ENCODE measurements around the gene CYP2U1. TPM values are rescaled to one million over a fixed set of nuclear protein-coding genes. Genes with fewer than 3 reads are reported as not detected.

CYP2U1 gene
- total and polyA plus RNA-seq, 2 donors (not counting 1 experiment from before 2014, with no cell fraction given), result 15.5 to 24.3 TPM

DNA sequence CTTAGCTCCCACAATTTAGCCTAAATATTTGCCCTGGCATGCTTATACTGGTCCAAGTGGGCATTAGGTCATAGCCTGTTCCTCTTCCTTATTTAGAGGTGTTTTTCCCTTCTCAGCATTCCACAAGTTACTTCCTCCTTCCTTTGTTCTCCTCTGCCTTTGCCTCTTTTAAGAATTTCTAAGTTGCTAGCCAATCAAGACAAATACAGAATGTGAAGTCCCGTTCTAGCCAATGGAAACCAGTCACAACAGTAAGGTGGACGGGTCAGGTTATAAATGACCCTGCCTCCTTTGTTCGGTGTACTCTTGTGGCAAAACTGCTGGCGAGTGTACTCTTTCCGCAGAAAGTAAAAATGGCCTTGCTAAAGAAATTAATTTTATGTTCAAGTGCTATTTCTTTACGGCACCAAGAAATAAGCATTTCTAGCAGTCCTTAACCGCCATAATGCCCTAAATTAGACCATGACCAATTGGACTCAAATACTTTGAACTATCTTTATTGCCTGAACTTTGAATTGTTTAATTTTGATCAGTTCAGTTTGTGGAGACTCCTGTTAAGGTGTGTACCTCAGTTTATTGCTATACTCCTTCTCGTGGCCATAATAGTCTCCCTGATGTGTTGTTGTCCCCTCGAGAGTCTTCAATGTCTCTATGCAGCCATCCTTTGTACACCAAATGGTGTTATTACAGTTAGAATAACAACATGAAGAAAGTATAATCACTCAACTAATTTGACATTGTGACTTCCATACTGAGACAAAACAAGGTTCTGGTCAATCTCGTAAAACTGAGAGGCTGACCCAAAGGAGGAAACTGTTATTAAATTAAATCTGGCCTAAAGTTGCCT is 56.8 kb downstream of the CYP2U1 start:
- H3K4me2 ChIP-seq (ENCODE audit: extremely low read depth, insufficient read depth, low read length), result no peak overlapping the region
- H3K79me2 ChIP-seq (ENCODE audit: control insufficient read depth, insufficient read depth, low read length), result peaks cover 9% of the 10 kb centered on the region
- no peak overlapping the region for H3K4me3 ChIP-seq (replicated peaks in 1 of 4; ENCODE audit: control extremely low read depth in 1 of 4, insufficient read depth in 1 of 4, low read depth in 3 of 4, low read length in 4 of 4)
- no peak overlapping the region for H2AFZ ChIP-seq (ENCODE audit: low read length)
- no peaks in the 10 kb centered on the region for H3K9me3 ChIP-seq (ENCODE audit: control insufficient read depth, insufficient read depth, low read depth, low read length)
- H4K20me1 ChIP-seq (ENCODE audit: control insufficient read depth, extremely low read depth, insufficient read depth, low read length), result no peaks in the 10 kb centered on the region
- no peak for DNase-seq (ENCODE audit: low read depth in 2 of 2)
- H3K9ac ChIP-seq (ENCODE audit: insufficient read depth, low read length), result no peak overlapping the region
- H3K36me3 ChIP-seq (ENCODE audit: control insufficient read depth, insufficient read depth, low read length), result no peaks in the 10 kb centered on the region
- no peak overlapping the region for H3K27ac ChIP-seq (ENCODE audit: insufficient read depth, low read length)
- TF ChIP-seq EZH2 (IDR thresholded peaks at IDR 0.05; ENCODE audit: low read length, missing control alignments), result no peak
- TF ChIP-seq, protein P1, sequence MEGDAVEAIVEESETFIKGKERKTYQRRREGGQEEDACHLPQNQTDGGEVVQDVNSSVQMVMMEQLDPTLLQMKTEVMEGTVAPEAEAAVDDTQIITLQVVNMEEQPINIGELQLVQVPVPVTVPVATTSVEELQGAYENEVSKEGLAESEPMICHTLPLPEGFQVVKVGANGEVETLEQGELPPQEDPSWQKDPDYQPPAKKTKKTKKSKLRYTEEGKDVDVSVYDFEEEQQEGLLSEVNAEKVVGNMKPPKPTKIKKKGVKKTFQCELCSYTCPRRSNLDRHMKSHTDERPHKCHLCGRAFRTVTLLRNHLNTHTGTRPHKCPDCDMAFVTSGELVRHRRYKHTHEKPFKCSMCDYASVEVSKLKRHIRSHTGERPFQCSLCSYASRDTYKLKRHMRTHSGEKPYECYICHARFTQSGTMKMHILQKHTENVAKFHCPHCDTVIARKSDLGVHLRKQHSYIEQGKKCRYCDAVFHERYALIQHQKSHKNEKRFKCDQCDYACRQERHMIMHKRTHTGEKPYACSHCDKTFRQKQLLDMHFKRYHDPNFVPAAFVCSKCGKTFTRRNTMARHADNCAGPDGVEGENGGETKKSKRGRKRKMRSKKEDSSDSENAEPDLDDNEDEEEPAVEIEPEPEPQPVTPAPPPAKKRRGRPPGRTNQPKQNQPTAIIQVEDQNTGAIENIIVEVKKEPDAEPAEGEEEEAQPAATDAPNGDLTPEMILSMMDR (conservative IDR thresholded peaks at IDR 0.05 in 1 of 2, IDR thresholded peaks at IDR 0.05 in 1 of 2; ENCODE audit: low read depth in 1 of 2, low read length in 2 of 2), result no peak
- no peaks in the 10 kb centered on the region for H3K27me3 ChIP-seq (ENCODE audit: control insufficient read depth, insufficient read depth, low read length)
- peaks cover 5% of the 10 kb centered on the region for H3K4me1 ChIP-seq (ENCODE audit: control insufficient read depth, extremely low read depth, insufficient read depth, low read length)

- H3K79me2 ChIP-seq (ENCODE audit: control insufficient read depth, insufficient read depth, low read length), result peaks cover 9% of the 10 kb centered on the region
- DNase-seq (ENCODE audit: low read depth in 2 of 2), result no peak
- H2AFZ ChIP-seq (ENCODE audit: low read length), result no peak overlapping the region
- no peaks in the 10 kb centered on the region for H4K20me1 ChIP-seq (ENCODE audit: control insufficient read depth, extremely low read depth, insufficient read depth, low read length)
- H3K9me3 ChIP-seq (ENCODE audit: control insufficient read depth, insufficient read depth, low read depth, low read length), result no peaks in the 10 kb centered on the region
- TF ChIP-seq EZH2 (IDR thresholded peaks at IDR 0.05; ENCODE audit: low read length, missing control alignments), result no peak
- TF ChIP-seq, protein P1 (conservative IDR thresholded peaks at IDR 0.05 in 1 of 2, IDR thresholded peaks at IDR 0.05 in 1 of 2; ENCODE audit: low read depth in 1 of 2, low read length in 2 of 2), result no peak
- H3K9ac ChIP-seq (ENCODE audit: insufficient read depth, low read length), result no peak overlapping the region
- H3K36me3 ChIP-seq (ENCODE audit: control insufficient read depth, insufficient read depth, low read length), result no peaks in the 10 kb centered on the region
- peaks cover 5% of the 10 kb centered on the region for H3K4me1 ChIP-seq (ENCODE audit: control insufficient read depth, extremely low read depth, insufficient read depth, low read length)
- no peak overlapping the region for H3K4me2 ChIP-seq (ENCODE audit: extremely low read depth, insufficient read depth, low read length)
- no peaks in the 10 kb centered on the region for H3K27me3 ChIP-seq (ENCODE audit: control insufficient read depth, insufficient read depth, low read length)
- H3K4me3 ChIP-seq (replicated peaks in 1 of 4; ENCODE audit: control extremely low read depth in 1 of 4, insufficient read depth in 1 of 4, low read depth in 3 of 4, low read length in 4 of 4), result no peak overlapping the region
- no peak overlapping the region for H3K27ac ChIP-seq (ENCODE audit: insufficient read depth, low read length)
Measured at GRCh38 chr4:107988763-107989035, 57.4 kb downstream of the CYP2U1 start.

DNA sequence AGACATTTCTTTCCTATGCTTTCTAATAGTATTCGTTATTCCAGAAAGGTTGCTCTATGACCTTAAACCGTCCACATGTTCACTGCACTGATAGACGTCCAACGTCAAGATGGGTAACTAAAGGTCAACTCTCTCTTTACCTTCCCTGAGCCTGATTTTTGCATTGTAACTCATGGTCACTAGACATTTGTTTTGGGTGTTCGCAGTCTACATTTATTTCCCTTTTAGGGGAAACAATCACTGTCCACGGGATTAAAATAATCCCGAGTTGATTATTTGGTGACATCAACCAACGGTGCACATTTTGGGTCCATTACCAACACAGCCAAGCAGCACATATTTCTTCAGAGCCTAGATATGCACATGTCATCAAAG is 57.8 kb downstream of the CYP2U1 start:
- Histone ChIP-seq H4K20me1 (ENCODE audit: control insufficient read depth, extremely low read depth, insufficient read depth, low read length) (no peaks in the 10 kb centered on the region), H3K27ac (ENCODE audit: insufficient read depth, low read length) (peak overlapping the region; percentile 79), H3K4me3 (replicated peaks in 1 of 4; ENCODE audit: control extremely low read depth in 1 of 4, insufficient read depth in 1 of 4, low read depth in 3 of 4, low read length in 4 of 4) (peak overlapping the region; percentile 72 to 90 (median 74)), H3K36me3 (ENCODE audit: control insufficient read depth, insufficient read depth, low read length) (no peaks in the 10 kb centered on the region), H3K4me2 (ENCODE audit: extremely low read depth, insufficient read depth, low read length) (peak overlapping the region; percentile 98), H3K4me1 (ENCODE audit: control insufficient read depth, extremely low read depth, insufficient read depth, low read length) (peaks cover 5% of the 10 kb centered on the region), H3K27me3 (ENCODE audit: control insufficient read depth, insufficient read depth, low read length) (no peaks in the 10 kb centered on the region), H2AFZ (ENCODE audit: low read length) (peak overlapping the region; percentile 94), H3K9me3 (ENCODE audit: control insufficient read depth, insufficient read depth, low read depth, low read length) (no peaks in the 10 kb centered on the region), H3K79me2 (ENCODE audit: control insufficient read depth, insufficient read depth, low read length) (peaks cover 9% of the 10 kb centered on the region), H3K9ac (ENCODE audit: insufficient read depth, low read length) (peak overlapping the region; percentile 6)
- no peak for DNase-seq (ENCODE audit: low read depth in 2 of 2)
- TF ChIP-seq EZH2 (IDR thresholded peaks at IDR 0.05; ENCODE audit: low read length, missing control alignments), result no peak
- TF ChIP-seq, protein P1 (conservative IDR thresholded peaks at IDR 0.05 in 1 of 2, IDR thresholded peaks at IDR 0.05 in 1 of 2; ENCODE audit: low read depth in 1 of 2, low read length in 2 of 2), result no peak

Data from fibroblast of lung (primary cell).